Measurements from ENCODE around the gene TXN2.
"Not testable (repeated sequence)": the region's sequence is repeated elsewhere in the genome, so short reads cannot be mapped to it uniquely, and the experiment has no call there.

The TXN2 gene

GRCh38 chr22:36431977-36432376 is 49.5 kb downstream of the TXN2 start:
- no peak for DNase-seq (ENCODE audit: low read depth in 2 of 2)

- no peak for DNase-seq (ENCODE audit: low read depth in 2 of 2)
Observed at GRCh38 chr22:36430863-36431262, 50.6 kb downstream of the TXN2 start.

- not testable (repeated sequence) for DNase-seq (ENCODE audit: low read depth in 2 of 2)
Observed at GRCh38 chr22:36427952-36428351, 53.5 kb downstream of the TXN2 start.

- no peak for DNase-seq (ENCODE audit: low read depth in 2 of 2)
Observed at GRCh38 chr22:36425977-36426523, 55.4 kb downstream of the TXN2 start.

GRCh38 chr22:36424901-36425579 is 56.4 kb downstream of the TXN2 start:
- DNase-seq (ENCODE audit: low read depth in 2 of 2): no peak

GRCh38 chr22:36424466-36424865 is 57.0 kb downstream of the TXN2 start:
- DNase-seq (ENCODE audit: low read depth in 2 of 2): not testable (repeated sequence)

GRCh38 chr22:36423461-36424404 is 57.7 kb downstream of the TXN2 start:
- no peak for DNase-seq (ENCODE audit: low read depth in 2 of 2)

GRCh38 chr22:36422287-36423014 is 59.0 kb downstream of the TXN2 start:
- DNase-seq (ENCODE audit: low read depth in 2 of 2): no peak

GRCh38 chr22:36419912-36420882 is 61.2 kb downstream of the TXN2 start:
- no peak for DNase-seq (ENCODE audit: low read depth in 2 of 2)

GRCh38 chr22:36419177-36419911 is 62.1 kb downstream of the TXN2 start:
- DNase-seq (ENCODE audit: low read depth in 2 of 2): no peak

GRCh38 chr22:36417281-36417686 is 64.2 kb downstream of the TXN2 start:
- no peak for DNase-seq (ENCODE audit: low read depth in 2 of 2)

All from fibroblast of skin of left quadriceps (primary cell).